ENCODE data around the gene USP4.

DNA sequence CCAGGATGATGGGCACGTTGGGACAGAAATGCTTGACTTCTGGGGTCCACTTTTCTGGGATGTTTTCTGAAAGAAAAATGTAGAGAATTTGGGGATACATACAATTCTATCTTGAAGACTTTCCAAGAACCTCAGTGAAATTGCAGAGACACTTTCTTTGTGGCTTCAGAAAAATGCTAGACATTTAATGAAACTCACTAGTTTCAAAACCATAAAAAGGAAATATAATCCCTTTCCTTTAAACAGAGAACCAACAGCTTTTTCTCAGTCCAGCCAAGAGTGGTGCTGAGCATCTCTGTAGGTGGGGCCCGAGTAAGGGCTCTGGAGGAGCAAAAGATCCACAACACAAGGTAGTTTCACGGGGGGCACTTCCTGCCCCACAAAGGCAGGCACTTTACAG is 22.7 kb upstream of the USP4 start:
- TF ChIP-seq, protein P1, sequence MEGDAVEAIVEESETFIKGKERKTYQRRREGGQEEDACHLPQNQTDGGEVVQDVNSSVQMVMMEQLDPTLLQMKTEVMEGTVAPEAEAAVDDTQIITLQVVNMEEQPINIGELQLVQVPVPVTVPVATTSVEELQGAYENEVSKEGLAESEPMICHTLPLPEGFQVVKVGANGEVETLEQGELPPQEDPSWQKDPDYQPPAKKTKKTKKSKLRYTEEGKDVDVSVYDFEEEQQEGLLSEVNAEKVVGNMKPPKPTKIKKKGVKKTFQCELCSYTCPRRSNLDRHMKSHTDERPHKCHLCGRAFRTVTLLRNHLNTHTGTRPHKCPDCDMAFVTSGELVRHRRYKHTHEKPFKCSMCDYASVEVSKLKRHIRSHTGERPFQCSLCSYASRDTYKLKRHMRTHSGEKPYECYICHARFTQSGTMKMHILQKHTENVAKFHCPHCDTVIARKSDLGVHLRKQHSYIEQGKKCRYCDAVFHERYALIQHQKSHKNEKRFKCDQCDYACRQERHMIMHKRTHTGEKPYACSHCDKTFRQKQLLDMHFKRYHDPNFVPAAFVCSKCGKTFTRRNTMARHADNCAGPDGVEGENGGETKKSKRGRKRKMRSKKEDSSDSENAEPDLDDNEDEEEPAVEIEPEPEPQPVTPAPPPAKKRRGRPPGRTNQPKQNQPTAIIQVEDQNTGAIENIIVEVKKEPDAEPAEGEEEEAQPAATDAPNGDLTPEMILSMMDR (IDR thresholded peaks at IDR 0.05), result no peak
- TF ChIP-seq POLR2AphosphoS5 (IDR thresholded peaks at IDR 0.05), result no peak
